Subcutaneous adipose tissue (tissue), 4 donors: Measurements from ENCODE around the gene CCT5. TPM values are rescaled to one million over a fixed set of nuclear protein-coding genes. Genes with fewer than 3 reads are reported as not detected.

Experiments
- total RNA-seq, 4 donors: library from RNA; depleted of rRNA; stranded (reverse); fragments of >200 nt; gene quantifications; one replicate each; pipeline ENCODE4 v1.1.0, GENCODE V29; 2016
- TF ChIP-seq, protein P1 (sequence below): fragments of 450-650 bp; IDR thresholded peaks from one replicate; pipeline ENCODE4 v1.5.1; 2016; ENCODE audit warnings: low read depth, mild to moderate bottlenecking, control low read depth, antibody characterized with exemption, moderate library complexity

Gene CCT5
- total RNA-seq, 4 donors from 2014 or later: 130 to 187 (median 153) TPM

DNA sequence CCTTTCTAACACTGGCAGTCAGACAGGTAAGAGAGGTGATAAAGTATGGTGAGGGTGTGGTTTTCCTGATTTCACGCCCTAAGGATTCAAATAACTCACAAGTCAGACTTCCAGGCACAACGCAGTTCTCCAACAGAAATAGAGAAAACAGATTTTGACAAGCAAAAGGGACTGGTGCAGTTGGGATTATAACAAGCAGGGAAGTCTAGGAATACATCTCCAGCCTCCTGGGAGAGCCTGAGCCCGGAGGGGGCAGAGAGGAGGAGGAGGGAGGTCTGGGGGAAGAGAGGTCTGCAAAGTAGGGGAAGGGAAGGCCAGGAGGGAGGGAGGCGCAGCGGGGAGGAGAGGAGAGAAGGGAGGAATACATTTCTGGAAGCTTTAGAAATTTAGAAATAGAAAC is 56.0 kb downstream of the CCT5 start:
- TF ChIP-seq, protein P1, sequence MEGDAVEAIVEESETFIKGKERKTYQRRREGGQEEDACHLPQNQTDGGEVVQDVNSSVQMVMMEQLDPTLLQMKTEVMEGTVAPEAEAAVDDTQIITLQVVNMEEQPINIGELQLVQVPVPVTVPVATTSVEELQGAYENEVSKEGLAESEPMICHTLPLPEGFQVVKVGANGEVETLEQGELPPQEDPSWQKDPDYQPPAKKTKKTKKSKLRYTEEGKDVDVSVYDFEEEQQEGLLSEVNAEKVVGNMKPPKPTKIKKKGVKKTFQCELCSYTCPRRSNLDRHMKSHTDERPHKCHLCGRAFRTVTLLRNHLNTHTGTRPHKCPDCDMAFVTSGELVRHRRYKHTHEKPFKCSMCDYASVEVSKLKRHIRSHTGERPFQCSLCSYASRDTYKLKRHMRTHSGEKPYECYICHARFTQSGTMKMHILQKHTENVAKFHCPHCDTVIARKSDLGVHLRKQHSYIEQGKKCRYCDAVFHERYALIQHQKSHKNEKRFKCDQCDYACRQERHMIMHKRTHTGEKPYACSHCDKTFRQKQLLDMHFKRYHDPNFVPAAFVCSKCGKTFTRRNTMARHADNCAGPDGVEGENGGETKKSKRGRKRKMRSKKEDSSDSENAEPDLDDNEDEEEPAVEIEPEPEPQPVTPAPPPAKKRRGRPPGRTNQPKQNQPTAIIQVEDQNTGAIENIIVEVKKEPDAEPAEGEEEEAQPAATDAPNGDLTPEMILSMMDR: no peak

DNA sequence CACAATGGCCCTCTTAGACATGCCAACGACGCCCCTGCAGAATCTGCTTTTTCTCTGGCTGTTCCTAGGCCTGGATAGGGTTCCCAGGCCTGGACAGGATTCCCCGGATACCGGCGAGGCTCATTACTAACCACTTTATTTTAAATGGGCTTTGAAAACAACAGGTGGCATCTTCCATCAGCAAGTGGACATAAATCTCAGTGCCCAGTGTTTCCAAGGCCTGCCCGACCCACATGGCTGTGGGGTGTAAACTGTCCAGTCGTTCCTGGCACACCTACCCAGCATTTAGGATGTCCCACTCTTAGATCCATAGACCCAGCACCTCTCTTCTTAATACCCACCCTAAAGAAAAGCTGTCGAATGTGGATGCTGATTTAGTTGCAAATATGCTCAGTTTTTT is 56.7 kb downstream of the CCT5 start:
- TF ChIP-seq, protein P1: no peak

DNA sequence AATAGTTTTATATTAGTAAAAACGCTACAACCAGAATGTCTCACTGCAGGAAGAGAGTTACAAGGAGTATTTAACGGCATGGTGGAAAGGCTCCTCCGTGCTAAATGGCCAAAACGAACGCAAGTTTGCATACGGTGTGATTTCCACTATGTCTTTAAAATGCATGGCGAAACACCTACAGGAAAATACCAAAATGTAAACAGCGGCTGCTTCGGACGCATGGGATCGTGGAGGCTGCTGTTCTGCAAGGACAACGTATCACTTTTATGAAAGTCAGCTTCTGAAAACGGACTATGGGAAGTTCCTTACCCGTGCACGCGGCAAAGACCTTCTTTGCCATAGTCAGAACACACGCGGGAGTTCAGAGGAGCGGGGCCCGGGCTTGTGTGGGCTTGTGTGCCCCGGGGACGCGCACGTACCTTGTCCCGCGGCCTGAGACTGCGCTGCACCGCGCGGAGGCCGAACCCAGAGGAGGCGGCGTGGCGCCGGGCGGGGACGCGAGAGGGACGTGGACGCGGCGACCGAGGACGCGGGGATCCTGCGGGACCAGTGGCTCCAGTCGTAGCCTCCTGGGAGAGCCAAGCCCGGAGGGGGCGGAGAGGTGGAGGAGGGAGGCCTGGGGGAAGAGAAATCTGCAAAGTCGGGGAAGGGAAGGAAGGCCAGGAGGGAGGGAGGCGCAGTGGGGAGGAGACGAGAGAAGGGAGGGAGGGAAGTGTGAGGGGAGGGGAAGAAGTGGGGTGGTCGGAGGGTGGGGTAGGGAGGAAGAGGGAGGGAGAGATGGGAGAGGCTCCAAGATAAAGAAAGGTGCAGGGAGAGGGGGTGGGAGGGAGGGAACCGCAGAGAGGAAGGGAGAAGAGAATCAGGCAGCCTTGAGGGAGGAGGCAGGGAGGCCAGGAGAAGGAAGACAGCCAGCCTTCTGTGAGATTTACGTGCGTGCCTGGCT is 57.4 kb downstream of the CCT5 start, which contains the start of gene CMBL:
Gene CMBL, minus strand, starts transcription at position 697 of the 943 bp plus-strand sequence. CDS start 17,140 bp downstream, outside the sequence.
- TF ChIP-seq, protein P1: no peak

DNA sequence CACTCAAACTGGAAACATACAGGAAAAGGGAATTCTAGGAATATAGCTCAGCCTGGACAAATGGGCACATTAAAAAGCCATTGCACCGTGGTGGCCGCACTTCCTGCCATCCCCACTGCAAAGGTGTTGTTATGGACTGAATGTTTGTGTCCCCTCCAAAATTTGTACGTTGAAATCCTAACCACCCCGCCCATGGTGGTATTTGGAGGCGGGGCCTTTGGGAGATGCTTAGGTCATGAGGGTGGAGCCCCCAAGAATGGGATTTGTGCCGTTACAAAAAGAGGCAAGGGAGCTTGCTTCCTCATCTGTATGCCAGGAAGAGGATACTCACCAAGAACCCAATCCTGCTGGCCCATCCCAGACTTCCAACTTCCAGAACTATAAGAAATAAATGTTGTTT is 58.8 kb downstream of the CCT5 start:
- TF ChIP-seq, protein P1: no peak

DNA sequence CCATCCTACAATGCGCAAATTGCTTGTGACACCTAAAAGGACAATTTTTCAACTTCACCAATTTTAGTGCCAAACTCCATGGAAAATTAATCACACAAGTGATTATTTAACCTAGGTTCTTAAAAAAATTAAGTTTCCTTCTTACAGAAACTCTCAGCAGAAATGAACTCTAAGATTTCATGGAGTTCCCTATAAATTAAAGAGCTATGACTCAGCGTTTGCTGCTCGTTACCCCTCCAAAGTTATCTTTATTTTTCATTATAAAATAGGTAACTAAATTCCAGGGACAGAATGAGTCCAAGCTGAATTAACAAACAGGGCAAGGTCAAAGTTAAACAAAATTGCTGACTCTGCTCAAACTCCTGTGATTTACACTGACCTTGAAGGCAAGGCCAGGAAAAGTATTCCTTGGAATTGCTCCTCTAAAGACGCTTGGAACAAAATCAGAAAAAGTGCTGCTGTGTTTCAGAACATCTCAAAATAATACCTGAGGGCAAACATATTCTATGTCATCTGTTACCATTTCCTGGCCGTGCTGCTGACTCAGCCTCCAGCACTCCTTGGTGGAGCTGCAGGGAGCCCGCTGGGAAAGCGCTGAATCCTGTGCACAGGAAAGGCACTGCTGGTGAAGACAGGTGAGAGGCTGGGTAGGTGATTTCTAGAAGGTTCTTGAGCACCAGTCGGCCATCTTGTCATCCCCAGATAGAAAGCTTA is 60.1 kb downstream of the CCT5 start:
- TF ChIP-seq, protein P1: no peak

DNA sequence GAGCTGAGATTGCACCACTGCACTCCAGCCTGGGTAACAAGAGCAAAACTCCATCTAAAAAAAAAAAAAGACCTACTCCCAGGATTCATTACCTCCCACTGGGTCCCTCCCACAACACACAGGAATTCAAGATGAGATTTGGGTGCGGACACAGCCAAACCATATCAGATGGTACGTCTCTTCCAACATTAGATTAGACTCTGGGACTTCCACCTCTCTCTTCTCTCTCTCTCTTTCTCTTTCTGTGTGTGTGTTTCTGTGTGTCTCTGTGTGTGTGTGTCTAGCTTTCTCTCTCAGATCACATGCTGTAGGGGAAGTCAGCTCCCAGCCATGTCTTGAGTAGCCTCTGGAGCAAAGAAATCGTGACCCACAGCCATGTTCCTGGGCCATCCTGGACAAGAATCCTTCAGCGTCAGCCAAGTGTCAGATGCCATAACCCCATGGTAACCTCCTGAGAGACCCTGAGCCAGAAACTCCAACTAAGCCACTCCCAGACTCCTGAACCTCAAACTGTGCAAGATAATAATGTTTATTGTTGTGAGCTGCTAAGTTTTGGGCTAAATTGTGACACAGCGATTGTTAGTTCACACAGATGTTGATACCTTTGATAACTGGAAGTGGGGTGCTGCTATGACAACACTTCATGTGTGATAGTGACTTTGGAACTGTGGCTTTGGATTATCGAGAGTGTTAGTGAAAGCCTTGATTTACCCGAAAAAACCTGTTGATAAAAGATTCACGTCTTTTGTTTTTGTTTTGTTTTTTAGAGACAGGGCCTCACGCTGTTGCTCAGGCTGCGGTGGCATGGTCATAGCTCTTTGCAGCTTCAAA is 61.7 kb downstream of the CCT5 start:
- TF ChIP-seq, protein P1: no peak
